ENCODE data around the gene DNAH6.
A peak's percentile ranks its signal among the peaks of the same experiment; 100 is the strongest.

DNAH6 gene

GRCh38 chr2:84481702-84482101 lies 34.6 kb upstream of the DNAH6 start:
- POLR2A ChIA-PET: interaction anchor here (0.7 kb wide), 1 partner anchor 11 kb away, joined by 3 read pairs; no protein-coding TSS in a partner anchor
- peaks cover 0 to 16% (median 11%) of the 10 kb centered on the region in 5 experiments for H3K9me3 ChIP-seq (ENCODE audit: control extremely low read depth in 1 of 5, control insufficient read depth in 4 of 5, insufficient read depth in 2 of 5, low read depth in 1 of 5, low read length in 4 of 5)
- peaks cover 0 to 6% (median 0%) of the 10 kb centered on the region in 4 experiments for H3K4me1 ChIP-seq (ENCODE audit: control extremely low read depth in 1 of 4, control insufficient read depth in 4 of 4, insufficient read depth in 4 of 4, low read length in 3 of 4)
- H3K36me3 ChIP-seq (ENCODE audit: control insufficient read depth in 4 of 4, insufficient read depth in 4 of 4, low read length in 3 of 4): no peaks in the 10 kb centered on the region
- CTCF ChIA-PET: interaction anchor here (1.3 kb wide), 1 partner anchor 381 kb away, joined by 3 read pairs; no protein-coding TSS in a partner anchor
- H3K27ac ChIP-seq (ENCODE audit: insufficient read depth in 1 of 2, low read depth in 1 of 2, low read length in 2 of 2, poor library complexity in 1 of 2, severe bottlenecking in 2 of 2): no peak overlapping the region
- DNase-seq: no peak
- WGBS (ENCODE audit: insufficient coverage): 33% methylated on average over 5 of the region's 5 CpGs
- no peaks in the 10 kb centered on the region for H3K27me3 ChIP-seq (replicated peaks in 2 of 5; ENCODE audit: control insufficient read depth in 4 of 5, insufficient read depth in 5 of 5, low read length in 4 of 5)
- no peak overlapping the region for H3K4me3 ChIP-seq (ENCODE audit: control insufficient read depth in 1 of 7, extremely low read depth in 1 of 7, insufficient read depth in 4 of 7, low read depth in 2 of 7, low read length in 6 of 7)

- H3K27ac ChIP-seq (ENCODE audit: insufficient read depth in 1 of 2, low read depth in 1 of 2, low read length in 2 of 2, poor library complexity in 1 of 2, severe bottlenecking in 2 of 2): no peak overlapping the region
- H3K27me3 ChIP-seq (replicated peaks in 2 of 5; ENCODE audit: control insufficient read depth in 4 of 5, insufficient read depth in 5 of 5, low read length in 4 of 5): no peaks in the 10 kb centered on the region
- H3K4me1 ChIP-seq (ENCODE audit: control extremely low read depth in 1 of 4, control insufficient read depth in 4 of 4, insufficient read depth in 4 of 4, low read length in 3 of 4): peaks cover 0 to 6% (median 0%) of the 10 kb centered on the region in 4 experiments
- peak in 1 of 3 donors; percentile 26 for DNase-seq
- peaks cover 0 to 8% (median 4%) of the 10 kb centered on the region in 5 experiments for H3K9me3 ChIP-seq (ENCODE audit: control extremely low read depth in 1 of 5, control insufficient read depth in 4 of 5, insufficient read depth in 2 of 5, low read depth in 1 of 5, low read length in 4 of 5)
- 42% methylated on average over 2 of the region's 3 CpGs for WGBS (ENCODE audit: insufficient coverage)
- no peak overlapping the region for H3K4me3 ChIP-seq (ENCODE audit: control insufficient read depth in 1 of 7, extremely low read depth in 1 of 7, insufficient read depth in 4 of 7, low read depth in 2 of 7, low read length in 6 of 7)
- ChIA-PET CTCF (interaction anchor here (1.3 kb wide), 1 partner anchor 380 kb away, joined by 3 read pairs; no protein-coding TSS in a partner anchor), POLR2A (no interaction called here)
- H3K36me3 ChIP-seq (ENCODE audit: control insufficient read depth in 4 of 4, insufficient read depth in 4 of 4, low read length in 3 of 4): no peaks in the 10 kb centered on the region
Observed at GRCh38 chr2:84482603-84483002, 33.7 kb upstream of the DNAH6 start.

DNA sequence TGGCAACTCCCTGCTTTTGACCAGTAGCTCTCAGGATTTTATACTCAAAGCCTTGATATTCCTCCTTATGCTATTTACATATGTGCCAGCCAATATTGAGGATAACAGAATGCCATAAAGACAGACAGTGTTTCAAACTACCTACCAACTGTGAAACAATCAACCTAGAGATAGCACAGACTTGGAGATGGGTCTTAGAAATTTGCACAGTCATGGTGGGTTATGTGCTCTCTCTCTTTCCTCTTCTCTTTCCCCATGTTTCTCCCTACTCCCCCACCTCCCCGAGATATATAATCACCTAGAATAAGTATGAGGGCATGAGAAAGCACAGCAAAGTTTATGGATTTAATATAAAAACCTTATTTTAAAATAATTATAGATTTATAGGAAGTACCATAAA lies 33.0 kb upstream of the DNAH6 start:
- ChIA-PET CTCF (interaction anchor here (0.6 kb wide), 1 partner anchor 494 kb away, joined by 6 read pairs; no protein-coding TSS in a partner anchor), POLR2A (no interaction called here)
- Histone ChIP-seq H3K36me3 (ENCODE audit: control insufficient read depth in 4 of 4, insufficient read depth in 4 of 4, low read length in 3 of 4) (no peaks in the 10 kb centered on the region), H3K27me3 (replicated peaks in 2 of 5; ENCODE audit: control insufficient read depth in 4 of 5, insufficient read depth in 5 of 5, low read length in 4 of 5) (no peaks in the 10 kb centered on the region), H3K4me3 (ENCODE audit: control insufficient read depth in 1 of 7, extremely low read depth in 1 of 7, insufficient read depth in 4 of 7, low read depth in 2 of 7, low read length in 6 of 7) (no peak overlapping the region), H3K9me3 (ENCODE audit: control extremely low read depth in 1 of 5, control insufficient read depth in 4 of 5, insufficient read depth in 2 of 5, low read depth in 1 of 5, low read length in 4 of 5) (peaks cover 0 to 6% (median 1%) of the 10 kb centered on the region in 5 experiments), H3K4me1 (ENCODE audit: control extremely low read depth in 1 of 4, control insufficient read depth in 4 of 4, insufficient read depth in 4 of 4, low read length in 3 of 4) (peaks cover 0 to 6% (median 0%) of the 10 kb centered on the region in 4 experiments), H3K27ac (ENCODE audit: insufficient read depth in 1 of 2, low read depth in 1 of 2, low read length in 2 of 2, poor library complexity in 1 of 2, severe bottlenecking in 2 of 2) (no peak overlapping the region)
- no CpG with 5 or more reads among the region's 1 CpG for WGBS (ENCODE audit: insufficient coverage)
- DNase-seq: no peak

DNA sequence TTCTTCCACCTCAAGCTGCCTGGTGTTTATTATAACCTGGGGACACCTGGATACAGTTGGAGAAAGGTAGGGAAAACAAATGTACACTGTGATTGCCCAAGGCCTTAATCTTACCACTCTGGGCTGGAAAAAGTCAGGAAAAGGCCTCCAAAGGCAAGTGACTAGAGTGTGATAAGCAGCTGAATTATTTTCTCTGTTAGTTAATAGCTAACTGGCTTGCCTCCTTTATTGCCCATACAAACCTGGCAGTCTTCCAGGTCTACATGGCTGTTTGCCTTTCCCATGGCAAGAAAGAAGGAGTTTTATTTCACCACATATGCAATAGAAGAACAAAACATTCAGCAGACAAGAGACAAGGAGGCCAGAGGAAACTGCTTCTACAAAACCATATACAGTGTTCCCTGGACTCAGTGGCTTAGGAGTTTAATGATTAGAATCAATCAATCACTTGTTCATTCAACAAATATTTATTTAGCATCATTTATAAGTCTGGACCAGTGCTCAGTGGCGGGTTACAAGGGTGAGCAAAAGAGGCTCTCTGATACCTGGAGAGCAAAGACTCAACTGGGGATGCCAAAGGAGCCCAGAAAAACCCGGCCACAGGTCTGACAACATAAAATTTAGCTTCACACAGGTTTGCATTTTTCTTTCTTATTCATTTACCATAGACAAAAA lies 29.7 kb upstream of the DNAH6 start:
- peaks cover 0 to 5% (median 0%) of the 10 kb centered on the region in 4 experiments for H3K4me1 ChIP-seq (ENCODE audit: control extremely low read depth in 1 of 4, control insufficient read depth in 4 of 4, insufficient read depth in 4 of 4, low read length in 3 of 4)
- CTCF ChIA-PET: interaction anchor here (1.4 to 1.8 kb wide), 2 partner anchors 9 to 396 kb away, joined by 3 to 4 read pairs; no protein-coding TSS in a partner anchor
- no peaks in the 10 kb centered on the region for H3K9me3 ChIP-seq (ENCODE audit: control extremely low read depth in 1 of 5, control insufficient read depth in 4 of 5, insufficient read depth in 2 of 5, low read depth in 1 of 5, low read length in 4 of 5)
- no peak for DNase-seq
- WGBS (ENCODE audit: insufficient coverage): 100% methylated on average over 1 of the region's 2 CpGs
- no peaks in the 10 kb centered on the region for H3K27me3 ChIP-seq (replicated peaks in 2 of 5; ENCODE audit: control insufficient read depth in 4 of 5, insufficient read depth in 5 of 5, low read length in 4 of 5)
- H3K36me3 ChIP-seq (ENCODE audit: control insufficient read depth in 4 of 4, insufficient read depth in 4 of 4, low read length in 3 of 4): no peaks in the 10 kb centered on the region
- POLR2A ChIA-PET: interaction anchor here (0.6 kb wide), 1 partner anchor 12 kb away, joined by 4 read pairs; no protein-coding TSS in a partner anchor
- no peak overlapping the region for H3K4me3 ChIP-seq (ENCODE audit: control insufficient read depth in 1 of 7, extremely low read depth in 1 of 7, insufficient read depth in 4 of 7, low read depth in 2 of 7, low read length in 6 of 7)
- H3K27ac ChIP-seq (ENCODE audit: insufficient read depth in 1 of 2, low read depth in 1 of 2, low read length in 2 of 2, poor library complexity in 1 of 2, severe bottlenecking in 2 of 2): no peak overlapping the region

GRCh38 chr2:84487298-84487996 lies 28.9 kb upstream of the DNAH6 start:
- WGBS (ENCODE audit: insufficient coverage): 50% methylated on average over 2 of the region's 3 CpGs
- no peak for DNase-seq
- ChIA-PET POLR2A (no interaction called here), CTCF (interaction anchor here (1.8 kb wide), 1 partner anchor 10 kb away, joined by 4 read pairs; no protein-coding TSS in a partner anchor)
- Histone ChIP-seq H3K27ac (ENCODE audit: insufficient read depth in 1 of 2, low read depth in 1 of 2, low read length in 2 of 2, poor library complexity in 1 of 2, severe bottlenecking in 2 of 2) (no peak overlapping the region), H3K27me3 (replicated peaks in 2 of 5; ENCODE audit: control insufficient read depth in 4 of 5, insufficient read depth in 5 of 5, low read length in 4 of 5) (no peaks in the 10 kb centered on the region), H3K4me3 (ENCODE audit: control insufficient read depth in 1 of 7, extremely low read depth in 1 of 7, insufficient read depth in 4 of 7, low read depth in 2 of 7, low read length in 6 of 7) (no peak overlapping the region), H3K4me1 (ENCODE audit: control extremely low read depth in 1 of 4, control insufficient read depth in 4 of 4, insufficient read depth in 4 of 4, low read length in 3 of 4) (no peaks in the 10 kb centered on the region), H3K36me3 (ENCODE audit: control insufficient read depth in 4 of 4, insufficient read depth in 4 of 4, low read length in 3 of 4) (no peaks in the 10 kb centered on the region), H3K9me3 (ENCODE audit: control extremely low read depth in 1 of 5, control insufficient read depth in 4 of 5, insufficient read depth in 2 of 5, low read depth in 1 of 5, low read length in 4 of 5) (no peaks in the 10 kb centered on the region)

DNA sequence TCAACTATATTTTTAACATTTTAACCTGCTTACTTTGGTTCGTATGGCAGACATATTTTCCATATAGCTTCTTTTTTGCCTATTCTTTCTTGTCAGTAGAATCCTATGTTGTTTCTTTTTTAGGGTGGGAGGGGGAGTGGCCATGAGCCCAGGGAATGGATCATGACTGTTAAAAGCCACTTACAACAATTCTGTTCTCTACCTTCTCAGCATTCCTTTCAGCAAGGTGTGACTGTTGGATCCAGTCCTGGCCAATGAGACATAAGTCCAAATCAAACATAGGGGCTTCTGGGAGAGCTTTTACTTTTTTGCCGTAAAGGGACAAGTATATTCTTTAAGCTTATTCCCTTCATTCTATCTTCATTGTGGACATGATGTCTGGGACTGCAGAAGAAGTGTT lies 25.0 kb upstream of the DNAH6 start:
- Histone ChIP-seq H3K4me3 (ENCODE audit: control insufficient read depth in 1 of 7, extremely low read depth in 1 of 7, insufficient read depth in 4 of 7, low read depth in 2 of 7, low read length in 6 of 7) (no peak overlapping the region), H3K4me1 (ENCODE audit: control extremely low read depth in 1 of 4, control insufficient read depth in 4 of 4, insufficient read depth in 4 of 4, low read length in 3 of 4) (no peaks in the 10 kb centered on the region), H3K36me3 (ENCODE audit: control insufficient read depth in 4 of 4, insufficient read depth in 4 of 4, low read length in 3 of 4) (no peaks in the 10 kb centered on the region), H3K9me3 (ENCODE audit: control extremely low read depth in 1 of 5, control insufficient read depth in 4 of 5, insufficient read depth in 2 of 5, low read depth in 1 of 5, low read length in 4 of 5) (no peaks in the 10 kb centered on the region), H3K27me3 (replicated peaks in 2 of 5; ENCODE audit: control insufficient read depth in 4 of 5, insufficient read depth in 5 of 5, low read length in 4 of 5) (no peaks in the 10 kb centered on the region), H3K27ac (ENCODE audit: insufficient read depth in 1 of 2, low read depth in 1 of 2, low read length in 2 of 2, poor library complexity in 1 of 2, severe bottlenecking in 2 of 2) (no peak overlapping the region)
- DNase-seq: no peak
- ChIA-PET POLR2A (interaction anchor here (0.5 kb wide), 1 partner anchor 594 kb away, joined by 4 read pairs; no protein-coding TSS in a partner anchor), CTCF (no interaction called here)
- WGBS (ENCODE audit: insufficient coverage): no CpG with 5 or more reads among the region's 2 CpGs

GRCh38 chr2:84491741-84492140 lies 24.6 kb upstream of the DNAH6 start:
- Histone ChIP-seq H3K27me3 (replicated peaks in 2 of 5; ENCODE audit: control insufficient read depth in 4 of 5, insufficient read depth in 5 of 5, low read length in 4 of 5) (no peaks in the 10 kb centered on the region), H3K27ac (ENCODE audit: insufficient read depth in 1 of 2, low read depth in 1 of 2, low read length in 2 of 2, poor library complexity in 1 of 2, severe bottlenecking in 2 of 2) (no peak overlapping the region), H3K36me3 (ENCODE audit: control insufficient read depth in 4 of 4, insufficient read depth in 4 of 4, low read length in 3 of 4) (no peaks in the 10 kb centered on the region), H3K9me3 (ENCODE audit: control extremely low read depth in 1 of 5, control insufficient read depth in 4 of 5, insufficient read depth in 2 of 5, low read depth in 1 of 5, low read length in 4 of 5) (no peaks in the 10 kb centered on the region), H3K4me1 (ENCODE audit: control extremely low read depth in 1 of 4, control insufficient read depth in 4 of 4, insufficient read depth in 4 of 4, low read length in 3 of 4) (no peaks in the 10 kb centered on the region), H3K4me3 (ENCODE audit: control insufficient read depth in 1 of 7, extremely low read depth in 1 of 7, insufficient read depth in 4 of 7, low read depth in 2 of 7, low read length in 6 of 7) (no peak overlapping the region)
- ChIA-PET POLR2A (no interaction called here), CTCF (no interaction called here)
- WGBS (ENCODE audit: insufficient coverage): 97% methylated on average over 6 of the region's 6 CpGs
- no peak for DNase-seq

Measured in common myeloid progenitor, CD34-positive (primary cell).